ENCODE data around the gene ECE2.

GRCh38 chr3:184328516-184328915, 52.7 kb downstream of the ECE2 start:
- no peak for TF ChIP-seq RARB (CRISPR knock-in tag; IDR thresholded peaks at IDR 0.05)
- TF ChIP-seq CTCF (IDR thresholded peaks at IDR 0.05) = no peak
- TF ChIP-seq POLR2AphosphoS2 (conservative IDR thresholded peaks at IDR 0.05; ENCODE audit: low read length) = no peak
- TF ChIP-seq MYC (IDR thresholded peaks at IDR 0.05; ENCODE audit: borderline replicate concordance, low read length) = no peak
- TF ChIP-seq JUNB (IDR thresholded peaks at IDR 0.05) = no peak
- no peak for TF ChIP-seq RCOR1 (IDR thresholded peaks at IDR 0.05; ENCODE audit: low read depth, low read length)

All from A549 (cell line).